ENCODE results near the gene NDUFB11.
"Not testable (repeated sequence)": the region's sequence is repeated elsewhere in the genome, so short reads cannot be mapped to it uniquely, and the experiment has no call there.

Gene NDUFB11

GRCh38 chrX:47133493-47133892 lies 11.0 kb downstream of the NDUFB11 start:
- no peak overlapping the region for H3K4me3 ChIP-seq (ENCODE audit: low read depth, low read length)
- DNase-seq (ENCODE audit: low read depth) = no peak
- TF ChIP-seq, protein P1, sequence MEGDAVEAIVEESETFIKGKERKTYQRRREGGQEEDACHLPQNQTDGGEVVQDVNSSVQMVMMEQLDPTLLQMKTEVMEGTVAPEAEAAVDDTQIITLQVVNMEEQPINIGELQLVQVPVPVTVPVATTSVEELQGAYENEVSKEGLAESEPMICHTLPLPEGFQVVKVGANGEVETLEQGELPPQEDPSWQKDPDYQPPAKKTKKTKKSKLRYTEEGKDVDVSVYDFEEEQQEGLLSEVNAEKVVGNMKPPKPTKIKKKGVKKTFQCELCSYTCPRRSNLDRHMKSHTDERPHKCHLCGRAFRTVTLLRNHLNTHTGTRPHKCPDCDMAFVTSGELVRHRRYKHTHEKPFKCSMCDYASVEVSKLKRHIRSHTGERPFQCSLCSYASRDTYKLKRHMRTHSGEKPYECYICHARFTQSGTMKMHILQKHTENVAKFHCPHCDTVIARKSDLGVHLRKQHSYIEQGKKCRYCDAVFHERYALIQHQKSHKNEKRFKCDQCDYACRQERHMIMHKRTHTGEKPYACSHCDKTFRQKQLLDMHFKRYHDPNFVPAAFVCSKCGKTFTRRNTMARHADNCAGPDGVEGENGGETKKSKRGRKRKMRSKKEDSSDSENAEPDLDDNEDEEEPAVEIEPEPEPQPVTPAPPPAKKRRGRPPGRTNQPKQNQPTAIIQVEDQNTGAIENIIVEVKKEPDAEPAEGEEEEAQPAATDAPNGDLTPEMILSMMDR (IDR thresholded peaks at IDR 0.05; ENCODE audit: low read depth, low read length, missing control alignments) = no peak

DNA sequence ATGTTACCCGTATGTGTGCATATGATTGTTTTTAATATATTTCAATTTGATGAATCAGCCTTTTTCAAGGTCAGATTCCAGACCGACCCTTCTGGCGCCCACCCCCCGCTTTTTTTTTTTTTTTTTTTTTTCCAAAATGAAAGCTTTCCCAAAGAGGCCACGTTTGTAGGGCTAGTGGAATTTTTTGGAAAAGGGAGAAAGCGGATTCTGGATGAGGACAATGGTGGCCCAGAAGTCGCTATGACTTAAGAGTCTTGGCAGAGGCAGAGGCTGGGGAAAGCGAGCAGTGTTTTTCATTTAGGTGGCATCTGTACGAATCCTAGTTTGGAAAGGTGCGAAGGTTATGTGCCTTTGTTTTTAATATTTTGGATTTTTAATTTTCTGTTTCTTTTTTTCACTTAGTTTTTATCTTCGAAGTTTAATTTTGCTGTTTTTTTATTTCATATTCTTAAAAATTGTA lies 14.6 kb downstream of the NDUFB11 start:
- no peak for DNase-seq (ENCODE audit: low read depth)
- H3K4me3 ChIP-seq (ENCODE audit: low read depth, low read length) = peak overlapping the region; percentile 71
- TF ChIP-seq, protein P1 (IDR thresholded peaks at IDR 0.05; ENCODE audit: low read depth, low read length, missing control alignments) = no peak

DNA sequence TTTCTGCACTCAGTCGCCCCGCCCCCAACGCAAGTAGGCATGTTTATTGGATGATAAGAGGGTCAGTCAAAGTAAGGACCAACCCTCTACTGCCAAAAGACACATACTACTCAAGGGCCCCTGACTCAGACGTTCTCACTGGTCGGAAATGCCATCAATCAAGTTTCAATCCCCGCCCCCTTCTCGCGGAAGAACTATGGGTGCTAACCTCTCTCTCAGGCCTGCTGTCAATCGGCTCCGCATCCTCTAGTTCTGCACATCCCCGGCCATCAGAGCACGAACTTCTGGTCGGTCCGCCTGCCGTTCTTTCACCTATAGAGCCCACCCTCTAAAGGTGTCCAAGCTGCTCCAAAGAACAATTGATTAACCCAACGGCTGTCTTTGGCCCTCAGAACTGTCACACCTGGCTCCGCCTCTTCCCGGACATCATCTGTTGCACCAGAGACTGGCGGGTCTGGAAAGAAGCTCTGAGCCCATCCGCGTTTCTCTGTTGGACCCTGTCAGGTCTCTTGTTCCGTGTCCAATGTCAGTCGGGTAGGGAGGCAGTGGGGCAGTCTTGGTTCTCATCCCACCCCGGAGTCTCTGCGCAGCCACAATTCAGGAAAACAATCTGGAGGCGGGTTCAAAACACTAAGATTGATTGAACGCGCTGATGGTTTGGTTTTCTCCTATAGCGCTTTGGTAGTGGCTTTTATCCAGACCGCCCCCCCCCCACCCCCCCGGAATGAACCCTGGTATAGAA lies 15.2 kb downstream of the NDUFB11 start:
- peak overlapping the region; percentile 71 for H3K4me3 ChIP-seq (ENCODE audit: low read depth, low read length)
- TF ChIP-seq, protein P1 (IDR thresholded peaks at IDR 0.05; ENCODE audit: low read depth, low read length, missing control alignments) = no peak
- DNase-seq (ENCODE audit: low read depth) = peak; percentile 90

- H3K4me3 ChIP-seq (ENCODE audit: low read depth, low read length); DNase-seq (ENCODE audit: low read depth): not testable (repeated sequence)
Observed at GRCh38 chrX:47124466-47124865, 20.0 kb downstream of the NDUFB11 start.

GRCh38 chrX:47116551-47117110 lies 27.9 kb downstream of the NDUFB11 start:
- DNase-seq (ENCODE audit: low read depth) = not testable (repeated sequence)

GRCh38 chrX:47112316-47112954 lies 32.1 kb downstream of the NDUFB11 start:
- TF ChIP-seq, protein P1 (IDR thresholded peaks at IDR 0.05; ENCODE audit: low read depth, low read length, missing control alignments) = no peak
- no peak for DNase-seq (ENCODE audit: low read depth)
- H3K4me3 ChIP-seq (ENCODE audit: low read depth, low read length) = no peak overlapping the region

More at GRCh38 chrX:47116551-47117110, 27.9 kb downstream of the NDUFB11 start:
- not testable (repeated sequence) for H3K4me3 ChIP-seq (ENCODE audit: low read depth, low read length)

- DNase-seq (ENCODE audit: low read depth); H3K4me3 ChIP-seq (ENCODE audit: low read depth, low read length): not testable (repeated sequence)
Observed at GRCh38 chrX:47110936-47111615, 33.4 kb downstream of the NDUFB11 start.

GRCh38 chrX:47101206-47101605 lies 43.3 kb downstream of the NDUFB11 start:
- no peak for DNase-seq (ENCODE audit: low read depth)
- TF ChIP-seq, protein P1 (IDR thresholded peaks at IDR 0.05; ENCODE audit: low read depth, low read length, missing control alignments) = no peak
- H3K4me3 ChIP-seq (ENCODE audit: low read depth, low read length) = no peak overlapping the region
